Ishikawa (cell line): ENCODE data around the gene TTLL6.

Source experiments
- CEBPB ChIP-seq: IDR thresholded peaks from 2 replicates; pipeline ENCODE4 v1.6.1; 2012
- CREB1 ChIP-seq: IDR thresholded peaks from 2 replicates; pipeline ENCODE4 v1.6.1; 2012; ENCODE audit warnings: low read depth
- EGR1 ChIP-seq: IDR thresholded peaks from 2 replicates; pipeline ENCODE4 v1.6.1; 2012
- EP300 ChIP-seq: IDR thresholded peaks from 2 replicates; pipeline ENCODE4 v1.6.1; 2012; ENCODE audit warnings: borderline replicate concordance
- FOXM1 ChIP-seq: IDR thresholded peaks from 2 replicates; pipeline ENCODE4 v1.6.1; 2012; ENCODE audit warnings: low read depth, borderline replicate concordance
- NFIC ChIP-seq: IDR thresholded peaks from 2 replicates; pipeline ENCODE4 v1.6.1; 2012
- RAD21 ChIP-seq: IDR thresholded peaks from 2 replicates; pipeline ENCODE4 v1.6.1; 2012; ENCODE audit warnings: low read depth
- TAF1 ChIP-seq: IDR thresholded peaks from 2 replicates; pipeline ENCODE4 v1.6.1; 2012; ENCODE audit warnings: low read depth, mild to moderate bottlenecking
- TCF12 ChIP-seq: IDR thresholded peaks from 2 replicates; pipeline ENCODE4 v1.6.1; 2012; ENCODE audit warnings: low read depth
- TEAD4 ChIP-seq: IDR thresholded peaks from 2 replicates; pipeline ENCODE4 v1.6.1; 2012
- USF1 ChIP-seq: IDR thresholded peaks from 2 replicates; pipeline ENCODE4 v1.6.1; 2012
- YY1 ChIP-seq: IDR thresholded peaks from 2 replicates; pipeline ENCODE4 v1.6.1; 2012; ENCODE audit warnings: low read depth
- ZBTB7A ChIP-seq: IDR thresholded peaks from 2 replicates; pipeline ENCODE4 v1.6.1; 2012; ENCODE audit warnings: low read depth
- TF ChIP-seq, protein P1 (sequence below): IDR thresholded peaks from 2 replicates; pipeline ENCODE4 v1.6.1; 2012; ENCODE audit warnings: low read depth, mild to moderate bottlenecking
- TF ChIP-seq, protein P2 (sequence below): IDR thresholded peaks from 2 replicates; pipeline ENCODE4 v1.6.1; 2012

Gene TTLL6

GRCh38 chr17:48745381-48746275 lies 71.4 kb downstream of the TTLL6 start:
- TF ChIP-seq YY1 (no peak), TAF1 (no peak)

DNA sequence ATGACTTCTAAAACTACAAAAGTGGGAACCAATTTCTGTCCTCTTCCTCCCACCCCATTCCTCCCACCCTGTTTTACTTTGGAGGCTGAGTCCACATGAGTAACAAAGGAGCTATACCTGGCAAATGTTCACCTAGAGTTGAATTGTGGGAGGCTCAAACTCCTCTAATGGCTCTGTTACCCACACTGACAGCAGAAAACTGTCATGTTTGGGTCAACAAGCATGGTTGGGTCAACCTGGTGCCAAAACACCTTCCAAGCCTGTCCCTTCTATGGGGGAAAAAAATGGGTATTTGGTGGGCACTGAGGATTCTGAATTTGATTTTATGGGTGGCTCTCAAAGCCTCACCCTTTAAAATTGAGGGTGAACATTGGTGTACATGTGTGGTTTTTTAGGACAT lies 76.5 kb downstream of the TTLL6 start:
- TF ChIP-seq, protein P1, sequence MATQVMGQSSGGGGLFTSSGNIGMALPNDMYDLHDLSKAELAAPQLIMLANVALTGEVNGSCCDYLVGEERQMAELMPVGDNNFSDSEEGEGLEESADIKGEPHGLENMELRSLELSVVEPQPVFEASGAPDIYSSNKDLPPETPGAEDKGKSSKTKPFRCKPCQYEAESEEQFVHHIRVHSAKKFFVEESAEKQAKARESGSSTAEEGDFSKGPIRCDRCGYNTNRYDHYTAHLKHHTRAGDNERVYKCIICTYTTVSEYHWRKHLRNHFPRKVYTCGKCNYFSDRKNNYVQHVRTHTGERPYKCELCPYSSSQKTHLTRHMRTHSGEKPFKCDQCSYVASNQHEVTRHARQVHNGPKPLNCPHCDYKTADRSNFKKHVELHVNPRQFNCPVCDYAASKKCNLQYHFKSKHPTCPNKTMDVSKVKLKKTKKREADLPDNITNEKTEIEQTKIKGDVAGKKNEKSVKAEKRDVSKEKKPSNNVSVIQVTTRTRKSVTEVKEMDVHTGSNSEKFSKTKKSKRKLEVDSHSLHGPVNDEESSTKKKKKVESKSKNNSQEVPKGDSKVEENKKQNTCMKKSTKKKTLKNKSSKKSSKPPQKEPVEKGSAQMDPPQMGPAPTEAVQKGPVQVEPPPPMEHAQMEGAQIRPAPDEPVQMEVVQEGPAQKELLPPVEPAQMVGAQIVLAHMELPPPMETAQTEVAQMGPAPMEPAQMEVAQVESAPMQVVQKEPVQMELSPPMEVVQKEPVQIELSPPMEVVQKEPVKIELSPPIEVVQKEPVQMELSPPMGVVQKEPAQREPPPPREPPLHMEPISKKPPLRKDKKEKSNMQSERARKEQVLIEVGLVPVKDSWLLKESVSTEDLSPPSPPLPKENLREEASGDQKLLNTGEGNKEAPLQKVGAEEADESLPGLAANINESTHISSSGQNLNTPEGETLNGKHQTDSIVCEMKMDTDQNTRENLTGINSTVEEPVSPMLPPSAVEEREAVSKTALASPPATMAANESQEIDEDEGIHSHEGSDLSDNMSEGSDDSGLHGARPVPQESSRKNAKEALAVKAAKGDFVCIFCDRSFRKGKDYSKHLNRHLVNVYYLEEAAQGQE = no peak
- TF ChIP-seq, protein P2, sequence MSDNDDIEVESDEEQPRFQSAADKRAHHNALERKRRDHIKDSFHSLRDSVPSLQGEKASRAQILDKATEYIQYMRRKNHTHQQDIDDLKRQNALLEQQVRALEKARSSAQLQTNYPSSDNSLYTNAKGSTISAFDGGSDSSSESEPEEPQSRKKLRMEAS = no peak
- no peak for TF ChIP-seq TAF1
- no peak for TF ChIP-seq YY1
- TF ChIP-seq RAD21 = no peak
- no peak for TF ChIP-seq TCF12
- TF ChIP-seq TEAD4 = no peak
- TF ChIP-seq USF1 = no peak
- TF ChIP-seq NFIC = no peak
- TF ChIP-seq CREB1 = no peak
- TF ChIP-seq FOXM1 = no peak
- TF ChIP-seq ZBTB7A = no peak
- no peak for TF ChIP-seq CEBPB

GRCh38 chr17:48738803-48739526 lies 78.1 kb downstream of the TTLL6 start:
- TF ChIP-seq YY1 = no peak
- no peak for TF ChIP-seq USF1
- TF ChIP-seq TCF12 = no peak
- no peak for TF ChIP-seq RAD21
- no peak for TF ChIP-seq TAF1
- no peak for TF ChIP-seq CEBPB

DNA sequence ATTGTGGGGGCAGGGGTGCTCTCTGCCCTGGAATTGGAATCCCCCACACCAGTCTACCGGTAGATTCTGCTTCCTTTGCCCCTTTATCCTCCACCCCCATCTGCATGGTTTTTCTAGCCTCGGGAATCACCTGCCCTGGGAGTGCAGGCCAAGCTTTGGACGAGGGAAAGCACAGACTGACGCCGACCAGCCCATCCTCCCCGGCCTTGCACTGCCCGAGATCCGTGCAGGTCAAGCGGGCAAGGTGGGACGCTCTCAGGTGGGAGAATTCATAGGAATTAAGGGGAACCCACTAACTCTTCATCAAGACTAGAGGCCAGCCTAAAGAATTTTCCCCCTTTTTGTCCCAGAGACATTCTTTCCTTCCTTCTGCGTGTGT lies 78.6 kb downstream of the TTLL6 start:
- TF ChIP-seq FOXM1 (no peak), TAF1 (no peak), NFIC (no peak), EP300 (no peak), ZBTB7A (no peak), USF1 (no peak), CEBPB (no peak), CREB1 (no peak), TEAD4 (no peak), RAD21 (no peak), TCF12 (no peak), EGR1 (no peak), YY1 (no peak)
- TF ChIP-seq, protein P2 = no peak
- TF ChIP-seq, protein P1 = no peak

DNA sequence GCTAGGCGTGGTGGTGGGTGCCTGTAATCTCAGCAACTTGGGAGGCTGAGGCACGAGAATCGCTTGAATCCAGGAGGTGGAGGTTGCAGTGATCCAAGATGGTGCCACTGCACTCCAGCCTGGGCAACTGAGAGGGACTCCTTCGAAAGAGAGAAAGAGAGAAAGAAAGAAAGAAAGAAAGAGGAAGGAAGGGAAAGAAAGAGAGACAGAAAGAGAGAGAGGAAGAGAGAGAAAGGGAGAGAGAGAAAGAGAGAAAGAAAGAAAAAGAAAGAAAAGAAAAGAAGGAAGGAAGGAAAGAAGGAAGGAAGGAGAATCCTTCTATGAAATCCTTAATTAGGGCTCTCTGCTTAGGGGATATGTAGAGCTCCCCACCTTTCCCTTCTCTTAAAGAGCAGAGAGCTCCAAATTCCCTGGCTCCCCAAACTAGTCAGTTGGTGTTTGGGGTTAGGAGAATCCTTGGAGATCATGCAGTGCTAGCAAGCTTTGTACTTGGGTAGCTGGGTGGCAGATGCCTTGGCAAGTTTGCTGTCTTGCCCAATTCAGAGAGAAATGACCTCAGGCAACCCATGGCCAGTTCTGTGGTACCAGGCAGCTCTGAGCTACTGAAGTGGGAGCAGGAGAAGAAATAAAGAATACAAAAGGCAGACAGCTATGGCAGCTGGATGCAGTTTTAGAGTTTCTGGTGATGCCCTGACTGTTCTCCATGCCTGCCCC lies 79.5 kb downstream of the TTLL6 start:
- TF ChIP-seq EP300 (no peak), YY1 (no peak), RAD21 (no peak), ZBTB7A (no peak), NFIC (no peak), CREB1 (no peak), TCF12 (no peak), USF1 (no peak), FOXM1 (no peak), TAF1 (no peak), TEAD4 (no peak), EGR1 (no peak), CEBPB (no peak)
- TF ChIP-seq, protein P1 = no peak
- TF ChIP-seq, protein P2 = no peak
